ENCODE data around the gene LGALS3BP. TPM values are rescaled to one million over a fixed set of nuclear protein-coding genes. Genes with fewer than 3 reads are reported as not detected.
A peak's percentile ranks its signal among the peaks of the same experiment; 100 is the strongest.

LGALS3BP gene
- total RNA-seq, 1 experiment from 2014 or later: 57.9 TPM

- no peak for TF ChIP-seq ZNF425 (CRISPR knock-in tag; conservative IDR thresholded peaks at IDR 0.05)
Measured at GRCh38 chr17:79027925-79028491, 48.3 kb upstream of the LGALS3BP start (continued).

- DNase-seq (ENCODE audit: low spot score): no peak
- Mint-ChIP-seq H3K27ac (no peak overlapping the region), H3K27me3 (ENCODE audit: low read depth) (peaks cover 69% of the 10 kb centered on the region), H3K9me3 (no peaks in the 10 kb centered on the region), H3K4me3 (no peak overlapping the region), H3K4me1 (peaks cover 20% of the 10 kb centered on the region), H3K36me3 (no peaks in the 10 kb centered on the region)
- CTCF ChIA-PET: interaction anchor here (0.9 to 5.2 kb wide), 4 partner anchors 15 to 58 kb away, joined by 3 to 51 read pairs (median 6); no protein-coding TSS in a partner anchor
- no peak for ATAC-seq
- POLR2A ChIA-PET: no interaction called here
- no peak for TF ChIP-seq AR (CRISPR knock-in tag; IDR thresholded peaks at IDR 0.05)
- TF ChIP-seq GABPB1 (CRISPR knock-in tag; IDR thresholded peaks at IDR 0.05): 0 out of 2 replicates have a peak, but pooled peaks have one; percentile 10
Measured at GRCh38 chr17:79027274-79027924, 47.7 kb upstream of the LGALS3BP start.

GRCh38 chr17:79026376-79027273 lies 46.9 kb upstream of the LGALS3BP start:
- Mint-ChIP-seq H3K9me3 (no peaks in the 10 kb centered on the region), H3K4me1 (peaks cover 14% of the 10 kb centered on the region), H3K27me3 (ENCODE audit: low read depth) (peaks cover 72% of the 10 kb centered on the region), H3K36me3 (no peaks in the 10 kb centered on the region), H3K27ac (no peak overlapping the region), H3K4me3 (no peak overlapping the region)
- ChIA-PET POLR2A (no interaction called here), CTCF (interaction anchor here (0.9 to 5.2 kb wide), 5 partner anchors 16 to 61 kb away, joined by 3 to 51 read pairs (median 3); no protein-coding TSS in a partner anchor)
- no peak for DNase-seq (ENCODE audit: low spot score)
- no peak for ATAC-seq
- TF ChIP-seq USF1 (CRISPR knock-in tag; IDR thresholded peaks at IDR 0.05) (no peak), ZNF423 (CRISPR knock-in tag; IDR thresholded peaks at IDR 0.05) (no peak), HMGXB4 (CRISPR knock-in tag; IDR thresholded peaks at IDR 0.05) (no peak), PRDM15 (CRISPR knock-in tag; IDR thresholded peaks at IDR 0.05) (no peak), GABPB1 (CRISPR knock-in tag; IDR thresholded peaks at IDR 0.05) (peak; percentile 46; the same call in 1 of the 2 replicates), SMAD4 (CRISPR knock-in tag; IDR thresholded peaks at IDR 0.05) (no peak)

All from WTC11 (cell line).